GM18868 (cell line): ENCODE results near the gene NDUFAF7.
"Not testable (repeated sequence)": the region's sequence is repeated elsewhere in the genome, so short reads cannot be mapped to it uniquely, and the experiment has no call there.

Source experiments
- ATAC-seq: cut with Tn5 transposase; IDR thresholded peaks from one replicate; pipeline ENCODE4 v1.9.1; 2021; ENCODE audit warnings: mild to moderate bottlenecking, moderate library complexity; ENCODE audit not compliant: unreplicated experiment

The NDUFAF7 gene

DNA sequence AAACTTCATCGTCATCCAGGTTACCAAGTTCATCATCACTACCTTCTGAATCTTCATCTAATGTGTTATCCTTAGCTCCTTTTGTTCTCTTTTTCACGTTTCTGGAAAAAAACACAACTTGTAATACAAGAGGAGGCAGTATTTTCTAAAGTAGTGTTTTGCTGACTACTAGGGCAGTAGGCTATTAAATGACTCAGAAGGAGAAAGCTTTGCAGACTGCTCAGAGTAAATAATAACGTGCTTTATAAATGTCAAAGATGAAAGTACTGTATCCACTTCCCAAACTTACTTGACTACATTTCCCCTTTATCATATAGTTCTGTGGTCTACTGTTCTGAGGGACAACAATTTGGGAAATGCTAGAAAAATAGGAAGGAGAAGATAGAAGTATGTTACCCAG, 19.5 kb upstream of the NDUFAF7 start:
- no peak for ATAC-seq

DNA sequence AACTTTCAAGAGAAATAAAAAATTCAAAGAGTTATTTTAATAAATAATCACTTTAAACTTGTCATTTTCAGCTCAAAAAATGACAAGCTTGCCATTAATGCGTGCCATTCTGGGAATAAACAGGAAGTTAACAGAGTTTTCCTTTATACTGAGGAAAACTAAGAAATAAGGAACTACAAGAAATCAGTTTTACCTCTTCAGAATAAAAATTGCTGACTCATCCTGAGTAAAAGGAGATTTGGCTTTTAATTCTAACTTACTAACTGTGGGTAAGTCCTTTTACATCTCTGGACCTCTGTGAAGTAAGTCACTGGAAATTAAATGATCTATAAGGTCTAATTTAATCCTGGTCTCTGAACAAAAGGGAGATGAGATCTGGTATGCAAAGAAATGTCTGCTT, 16.2 kb upstream of the NDUFAF7 start:
- no peak for ATAC-seq

DNA sequence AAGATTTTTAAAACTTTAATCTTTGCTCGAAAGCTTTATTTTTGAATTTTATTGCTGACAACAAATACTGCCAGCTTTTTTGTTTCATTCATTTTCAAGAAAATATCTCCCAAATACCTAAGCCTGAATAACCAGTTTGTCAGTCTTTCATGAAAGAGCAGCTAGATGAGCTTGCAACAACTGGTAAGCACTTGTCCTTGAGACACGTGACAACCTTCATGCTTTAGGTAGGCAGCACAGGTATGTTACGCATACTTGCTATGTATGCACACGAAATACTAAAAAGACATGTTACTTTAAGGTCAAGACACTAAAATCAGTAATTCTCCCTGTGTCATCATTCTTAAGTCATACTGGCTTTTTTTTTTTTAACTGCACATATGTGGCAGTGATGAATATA, 12.4 kb upstream of the NDUFAF7 start:
- no peak for ATAC-seq

DNA sequence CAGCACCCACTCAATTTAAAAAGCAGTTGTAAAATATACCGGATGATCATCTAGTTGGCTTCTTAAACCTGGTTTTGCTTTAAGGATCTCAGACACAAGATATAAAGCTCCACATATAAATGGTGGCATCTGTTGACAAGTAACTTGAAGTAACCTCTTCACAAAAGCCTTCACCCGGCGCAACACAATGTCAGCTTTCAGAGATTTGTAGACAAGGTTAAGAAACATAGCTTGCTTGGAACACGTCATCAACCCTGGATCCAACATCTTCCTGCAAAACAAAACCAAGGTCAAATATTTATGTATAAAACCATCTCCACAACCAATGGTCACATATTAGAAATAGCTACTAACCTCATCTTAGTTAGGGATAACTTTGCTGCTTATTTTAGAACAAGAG, 8.3 kb upstream of the NDUFAF7 start:
- ATAC-seq: no peak

DNA sequence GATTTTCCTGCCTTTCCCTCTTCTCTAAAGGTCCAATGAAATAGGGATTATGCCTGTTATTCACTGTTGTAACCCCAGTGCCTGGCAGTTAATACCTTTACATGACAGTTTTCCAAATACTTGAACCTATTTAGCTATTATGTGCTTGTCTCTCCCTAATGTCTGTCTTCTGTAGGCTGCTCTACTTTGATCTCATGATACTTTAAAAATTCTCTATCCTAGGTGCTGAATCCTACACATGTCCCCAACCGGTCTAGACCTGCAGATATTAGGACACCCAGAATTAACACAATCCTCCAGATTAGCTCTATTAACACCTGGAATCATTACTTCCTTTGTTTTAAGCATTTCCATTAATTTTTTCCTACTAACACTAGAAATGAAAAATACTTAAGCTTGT, 7.4 kb upstream of the NDUFAF7 start:
- ATAC-seq: no peak

DNA sequence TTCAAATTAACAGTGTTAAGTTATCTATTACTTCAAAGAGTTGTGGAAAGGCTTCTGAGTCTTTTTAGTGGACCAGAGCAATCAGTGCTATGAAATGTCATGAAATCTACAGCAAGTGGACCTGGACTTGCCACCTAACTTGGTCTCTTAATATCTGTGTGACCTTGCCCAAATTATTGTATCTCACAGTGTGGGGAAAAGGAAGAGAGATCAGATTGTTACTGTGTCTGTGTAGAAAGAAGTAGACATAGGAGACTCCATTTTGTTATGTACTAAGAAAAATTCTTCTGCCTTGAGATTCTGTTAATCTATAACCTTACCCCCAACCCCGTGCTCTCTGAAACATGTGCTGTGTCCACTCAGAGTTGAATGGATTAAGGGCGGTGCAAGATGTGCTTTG, 6.3 kb upstream of the NDUFAF7 start:
- ATAC-seq: not testable (repeated sequence)

DNA sequence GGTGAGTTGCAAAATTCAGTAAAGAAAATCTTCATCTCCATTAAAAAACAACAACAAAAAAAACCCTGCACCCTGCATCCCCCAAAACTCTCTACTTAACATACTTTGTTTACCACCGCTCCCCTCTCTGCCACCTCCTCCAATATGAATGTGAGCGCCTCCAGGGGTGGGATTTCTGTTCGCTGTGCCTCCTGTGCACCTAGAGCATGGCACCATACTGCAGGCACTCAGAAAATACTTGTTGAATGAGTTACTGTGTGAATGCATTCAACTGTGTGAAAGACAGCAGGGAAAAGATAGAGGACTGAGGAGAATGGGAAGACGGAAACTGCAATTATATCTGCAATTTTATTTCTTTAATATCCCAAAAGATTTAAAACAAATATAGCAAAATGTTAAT, 4.6 kb upstream of the NDUFAF7 start:
- ATAC-seq: no peak

DNA sequence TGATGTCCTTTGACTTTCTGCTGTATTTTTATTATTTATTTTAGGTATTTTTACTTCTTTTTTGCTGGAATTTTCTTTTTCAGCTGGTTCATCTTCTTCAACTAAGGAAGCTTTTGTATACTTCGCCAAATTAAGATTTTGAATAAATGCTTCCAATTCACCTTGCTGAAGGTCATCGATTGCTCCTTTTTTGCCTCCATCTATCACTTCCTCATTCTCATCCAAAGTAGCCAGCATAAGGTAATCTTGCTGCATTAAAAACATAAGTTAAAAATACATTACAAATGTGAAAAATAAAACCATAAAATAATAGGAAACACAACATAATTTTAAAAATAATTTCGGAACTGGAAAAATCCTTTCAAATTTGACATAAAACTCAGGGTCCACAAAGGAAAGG, 2.7 kb upstream of the NDUFAF7 start:
- no peak for ATAC-seq

DNA sequence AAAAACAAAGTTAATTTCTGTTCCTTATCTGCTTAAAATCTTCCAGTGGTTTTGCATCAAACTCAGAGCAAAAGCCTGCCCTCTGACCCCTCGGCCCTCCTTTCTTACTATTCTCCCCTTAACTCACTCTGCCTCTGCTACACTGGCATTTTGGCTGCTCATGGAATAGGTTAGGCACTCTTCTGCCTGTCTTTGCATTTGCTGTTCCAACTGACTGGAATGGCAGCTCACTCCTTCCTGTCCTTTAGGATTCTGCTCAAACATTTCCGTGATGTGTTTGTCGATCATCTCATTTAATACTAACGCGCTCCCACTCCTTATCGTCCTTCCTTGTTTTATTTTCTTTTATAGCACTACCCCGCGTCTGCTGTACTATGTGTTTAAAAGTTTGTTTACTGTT, 877 bp upstream of the NDUFAF7 start:
- no peak for ATAC-seq

DNA sequence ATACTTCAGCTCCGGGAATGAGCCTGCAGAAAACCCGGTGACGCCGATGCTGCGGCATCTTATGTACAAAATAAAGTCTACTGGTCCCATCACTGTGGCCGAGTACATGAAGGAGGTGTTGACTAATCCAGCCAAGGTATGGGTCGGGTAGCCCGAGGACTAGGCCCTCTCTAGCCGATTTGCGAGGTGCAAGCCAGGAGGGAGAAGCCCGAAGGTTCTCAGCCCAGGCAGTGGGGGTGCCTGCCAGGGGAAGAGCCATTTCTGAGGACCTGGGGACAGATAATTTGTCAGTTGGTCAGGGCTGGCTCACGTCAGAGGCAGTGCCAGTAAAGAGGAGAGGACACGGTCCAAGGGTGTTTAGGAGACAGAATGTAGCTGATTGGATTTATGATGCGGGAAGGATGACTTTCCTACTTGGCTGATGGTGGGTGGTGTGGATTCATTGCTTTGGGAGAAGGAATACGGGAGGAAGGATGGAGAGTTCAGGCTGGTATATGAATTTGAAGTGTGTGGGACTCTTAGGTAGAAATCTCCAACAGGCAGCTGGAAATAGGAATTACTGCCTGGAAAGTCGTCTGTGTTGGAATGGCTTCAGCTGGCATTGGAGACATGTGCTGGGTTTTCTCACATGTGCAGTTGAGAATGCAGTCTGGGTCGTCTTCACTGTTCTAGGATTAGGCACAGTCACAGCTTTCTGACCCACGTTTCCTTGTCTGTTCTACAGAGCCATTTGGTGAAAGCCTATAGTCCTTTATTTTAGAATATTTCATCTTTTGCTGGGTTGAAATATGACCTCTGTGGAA, 874 bp downstream of the NDUFAF7 start:
- ATAC-seq: no peak

DNA sequence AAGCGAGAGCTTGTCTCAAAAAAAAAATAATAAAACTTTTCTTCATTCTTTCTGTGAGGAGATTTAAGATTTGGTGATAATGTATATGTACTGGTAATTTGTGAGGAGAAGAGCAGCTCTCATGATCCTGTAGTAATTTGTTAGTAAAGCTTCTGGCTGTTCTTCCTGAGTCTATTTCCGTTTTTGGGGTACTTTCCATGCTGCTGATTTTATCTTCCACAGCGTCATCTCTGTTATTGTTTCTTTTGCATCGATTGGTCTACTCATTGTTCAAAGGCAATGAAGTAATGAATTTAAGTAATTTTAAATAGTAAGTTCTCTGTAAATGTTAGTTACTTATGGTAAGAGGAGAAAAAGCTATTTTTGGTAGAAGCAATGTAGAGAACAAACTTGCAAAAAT, 12.0 kb downstream of the NDUFAF7 start:
- ATAC-seq: no peak

DNA sequence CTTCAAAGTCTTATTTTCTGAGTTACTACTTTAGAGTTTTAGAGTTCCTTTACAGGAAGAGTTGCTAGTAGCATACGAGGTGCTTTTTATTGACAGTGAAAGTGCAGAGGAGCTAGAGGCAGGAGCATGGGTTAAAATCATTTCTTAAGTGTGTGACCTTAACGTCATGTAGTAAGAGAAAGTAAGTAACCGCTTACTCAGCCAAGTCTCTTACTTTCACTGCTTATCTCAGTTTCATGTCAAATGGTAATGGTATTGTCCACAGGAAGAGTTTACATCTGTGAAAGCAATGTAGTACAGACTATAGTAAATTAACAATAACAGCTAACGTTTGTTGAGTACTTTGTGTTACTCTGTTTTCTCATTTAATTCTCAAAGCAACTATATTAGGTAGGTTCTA, 12.6 kb downstream of the NDUFAF7 start:
- peak; percentile 96 for ATAC-seq

DNA sequence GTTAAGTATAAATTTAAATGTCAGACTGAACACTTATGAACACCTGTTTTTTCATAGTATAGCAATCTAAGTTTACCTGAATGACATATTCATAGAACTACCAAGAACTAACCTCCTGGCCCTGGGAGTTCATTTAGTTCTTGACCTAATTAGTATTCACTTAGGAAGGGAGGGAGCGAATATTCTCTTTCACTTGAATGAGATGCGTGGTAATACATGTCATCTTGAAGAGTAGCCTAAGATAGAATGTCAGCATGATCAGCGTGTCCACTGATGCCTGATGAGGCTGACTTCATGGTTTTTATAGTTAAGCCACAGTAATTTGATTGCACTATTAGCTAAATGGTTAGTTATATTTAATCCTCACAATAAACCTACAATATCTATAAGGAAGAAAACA, 13.3 kb downstream of the NDUFAF7 start:
- no peak for ATAC-seq

DNA sequence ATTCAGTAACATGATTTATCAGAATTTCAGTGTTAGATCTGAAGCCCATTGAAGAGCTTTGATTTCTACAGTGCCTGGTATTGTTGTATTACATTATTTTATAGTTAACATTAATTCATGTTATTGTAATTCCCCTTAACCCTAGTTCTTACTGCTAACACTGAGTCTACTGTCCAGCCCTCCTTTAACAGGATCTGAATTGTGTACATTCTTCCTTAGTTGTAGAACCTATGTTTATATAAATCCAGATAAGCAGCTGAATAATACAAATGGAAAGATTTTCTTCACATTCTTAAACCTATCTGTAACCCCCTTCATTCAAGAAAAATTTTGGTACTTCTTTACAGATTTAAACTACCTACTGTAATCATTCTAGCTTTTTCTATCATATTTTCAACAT, 14.7 kb downstream of the NDUFAF7 start:
- ATAC-seq: no peak

DNA sequence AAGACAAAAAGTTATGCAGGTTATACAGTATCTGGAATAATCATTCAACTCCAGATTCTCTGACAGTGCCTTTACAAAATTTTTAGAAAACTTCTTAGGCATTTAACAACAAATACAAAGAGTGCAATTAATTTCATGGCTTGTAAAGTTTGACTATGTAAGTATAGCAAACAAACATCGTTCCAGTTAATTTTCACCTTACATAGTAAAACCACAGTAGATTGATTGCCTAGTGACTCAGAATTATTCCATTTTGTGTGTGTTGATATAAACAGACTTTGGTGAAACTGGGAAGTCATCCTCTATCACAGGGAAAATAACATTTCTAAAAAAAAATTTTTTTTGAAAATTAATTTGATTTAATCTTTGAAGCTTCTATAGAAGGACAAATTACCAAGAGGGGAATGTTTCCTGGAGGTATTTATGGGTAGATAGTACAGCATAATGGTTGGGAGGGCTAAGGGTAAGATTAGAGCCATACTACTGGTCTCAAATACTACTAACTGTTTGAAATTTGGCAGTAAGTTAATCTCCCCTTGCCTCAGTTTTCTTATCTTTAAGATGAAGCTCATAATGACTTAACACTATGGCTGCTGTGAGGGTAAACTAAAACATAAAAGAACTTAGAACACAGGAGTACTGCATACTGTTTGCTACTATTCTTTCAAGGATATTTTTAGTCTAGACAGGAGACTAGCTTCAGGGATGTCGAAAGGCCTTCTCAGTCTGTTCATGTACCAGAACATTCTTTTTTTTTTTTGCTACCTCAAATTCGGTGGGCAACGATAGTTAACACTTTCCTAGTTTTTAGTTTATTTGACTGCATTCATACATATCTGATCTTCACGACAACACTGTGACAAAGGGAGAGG, 19.6 kb downstream of the NDUFAF7 start:
- ATAC-seq: no peak

DNA sequence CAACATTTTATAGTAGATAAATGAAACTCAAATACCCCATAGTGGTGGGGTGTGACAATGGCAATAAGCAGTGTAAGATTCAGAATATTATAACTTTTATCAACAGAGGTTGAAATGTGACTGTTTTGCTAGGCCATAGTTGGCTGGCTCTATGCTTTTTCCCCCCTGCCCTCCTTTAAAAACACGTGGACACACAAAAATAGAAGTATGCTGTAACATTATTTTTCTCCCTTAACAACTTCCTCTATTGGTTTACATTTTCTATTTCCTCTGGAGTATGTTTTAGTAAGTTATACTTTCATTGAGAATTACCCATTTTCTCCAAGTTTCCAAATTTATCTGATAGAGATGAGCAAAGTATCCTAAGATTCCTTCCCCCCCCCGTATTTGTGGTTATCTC, 31.1 kb downstream of the NDUFAF7 start:
- no peak for ATAC-seq

DNA sequence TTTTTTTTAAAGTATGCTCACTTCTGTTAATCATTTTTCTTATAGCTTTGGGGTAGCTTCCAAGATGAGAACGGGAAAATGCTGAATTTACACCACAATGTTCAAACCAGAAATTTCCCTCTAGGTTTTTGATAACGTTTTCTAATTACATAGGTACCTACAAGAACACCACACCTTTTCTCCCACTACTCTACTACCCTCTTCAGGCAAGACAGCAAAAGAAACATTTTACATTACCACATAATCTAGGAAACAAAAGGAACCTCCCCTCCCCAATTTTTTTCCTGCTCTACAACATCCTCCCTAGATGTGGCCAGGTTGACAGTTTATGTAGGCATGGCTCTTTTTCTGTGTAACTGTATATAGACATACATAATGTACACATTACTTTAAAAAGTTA, 32.4 kb downstream of the NDUFAF7 start:
- no peak for ATAC-seq

DNA sequence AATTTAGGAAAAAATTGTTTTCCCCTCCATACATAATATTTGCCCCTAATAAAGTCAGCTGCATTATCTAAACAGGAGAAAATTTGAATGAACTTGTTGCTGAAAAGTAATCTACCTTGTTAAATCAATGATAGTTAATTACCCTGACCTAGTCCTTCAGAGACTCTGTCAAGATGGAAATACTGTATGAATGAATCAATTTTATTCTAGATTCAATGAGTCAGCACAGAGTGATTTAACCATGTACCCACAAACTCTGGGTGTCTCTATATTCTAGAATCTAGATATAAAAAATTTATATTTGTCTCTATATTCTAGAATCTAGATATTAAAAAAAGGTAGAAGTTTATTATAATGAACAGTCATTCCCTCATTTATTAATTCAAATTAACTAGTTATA, 36.2 kb downstream of the NDUFAF7 start:
- no peak for ATAC-seq

DNA sequence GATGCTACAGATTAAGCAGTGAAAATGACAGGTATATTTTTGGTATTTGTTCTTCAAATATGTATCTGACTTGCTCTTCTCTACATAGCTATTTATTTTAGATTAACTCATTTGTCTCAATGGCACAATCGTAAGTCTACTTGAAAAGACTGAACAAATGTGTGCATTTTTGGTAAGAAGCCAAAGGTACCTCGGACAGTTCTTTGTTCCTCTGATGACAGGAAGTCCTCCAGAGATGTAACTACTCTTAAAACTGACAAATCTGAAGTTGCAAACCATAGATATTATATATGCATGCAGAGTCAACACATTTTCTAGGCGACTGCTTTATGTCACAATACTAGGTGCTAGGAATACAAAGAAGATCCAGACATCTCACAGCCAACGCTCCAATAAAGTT, 36.7 kb downstream of the NDUFAF7 start:
- no peak for ATAC-seq

DNA sequence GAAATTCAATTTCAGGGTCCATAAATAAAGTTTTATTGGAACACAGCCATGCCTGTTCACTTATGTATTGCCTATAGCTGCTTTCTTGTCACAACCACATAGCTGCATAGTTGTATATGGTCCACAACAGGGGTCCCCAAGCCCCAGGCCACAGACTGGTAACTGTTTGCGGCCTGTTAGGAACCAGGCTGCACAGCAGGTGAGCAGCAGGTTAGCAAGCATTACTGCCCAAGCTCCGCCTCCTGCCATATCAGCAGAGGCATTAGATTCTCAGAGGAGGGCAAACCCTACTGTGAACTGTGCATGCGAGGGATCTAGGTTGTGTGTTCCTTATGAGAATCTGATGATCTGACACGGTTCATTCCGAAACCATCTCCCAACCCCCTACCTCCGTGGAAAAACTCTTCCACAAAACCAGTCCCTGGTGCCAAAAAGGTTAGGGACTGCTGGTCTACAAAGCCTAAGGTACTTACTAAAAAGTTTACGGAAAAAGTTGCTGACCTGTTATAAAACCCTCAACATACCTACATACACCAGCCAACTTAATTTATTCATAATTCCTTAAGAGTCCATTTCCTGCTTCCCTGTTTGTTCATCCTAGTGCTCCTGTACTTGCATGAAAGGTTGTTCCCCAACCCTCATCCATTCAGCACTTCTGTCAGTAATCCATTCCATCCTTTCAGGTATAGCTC, 40.1 kb downstream of the NDUFAF7 start:
- no peak for ATAC-seq

DNA sequence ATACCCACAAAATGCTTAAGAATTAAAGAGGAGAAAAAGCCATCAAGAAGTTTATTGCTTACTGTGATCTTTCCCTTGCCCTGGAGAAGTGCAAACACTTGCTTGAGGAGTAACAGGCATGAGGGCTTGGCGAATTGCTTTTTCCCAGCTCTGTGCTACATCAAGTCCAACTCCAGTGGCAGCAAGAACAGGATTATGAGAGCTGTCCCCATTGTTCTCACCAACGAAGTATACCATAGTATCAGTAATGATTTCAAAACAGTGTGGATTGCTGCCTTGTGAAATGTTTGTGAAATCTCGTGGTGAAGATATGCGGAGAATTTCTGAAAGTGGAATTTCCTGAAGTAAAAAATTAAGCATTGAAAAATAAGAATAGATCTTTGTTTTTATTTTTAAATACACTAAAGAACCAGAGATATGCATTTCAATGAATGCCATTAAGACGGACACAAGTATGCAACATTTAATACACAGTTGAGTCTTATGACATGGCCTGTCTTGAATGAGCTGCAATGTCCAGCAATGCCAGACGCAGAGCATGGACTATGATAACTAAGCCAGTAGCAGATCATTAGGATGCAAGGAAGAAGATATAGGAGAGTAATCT, 43.0 kb downstream of the NDUFAF7 start:
- ATAC-seq: no peak
